Natural killer cell treated with Interleukin-12 subunit alpha and Interleukin-12 subunit beta and Interleukin-15 and Interleukin-18, amount 100 ng/mL, for 72 hours (primary cell): ENCODE data around the gene FNDC10. TPM values are rescaled to one million over a fixed set of nuclear protein-coding genes. Genes with fewer than 3 reads are reported as not detected.

Experiments used
- ATAC-seq, 2 donors: fragments of 150-1000 bp; cut with Tn5 transposase in 1 of 2; sonication (Bioruptor Pico), chemical (Tn5 transposase) in 1 of 2; 2 replicates each; pipeline ENCODE4 v1.10.0; 2021
- DNase-seq: peaks from one replicate; pipeline ENCODE4 v3.0.0; 2022; ENCODE audit warnings: low spot score
- H3K27ac Mint-ChIP-seq, 2 donors: 1 replicate in 1 of 2; 2 replicates in 1 of 2; pipeline ENCODE4 v1.8.0; 2022; ENCODE audit warnings: mixed read lengths in 2 of 2, mild to moderate bottlenecking in 1 of 2, moderate library complexity in 1 of 2
- H3K27me3 Mint-ChIP-seq, 2 donors: 1 replicate in 1 of 2; 2 replicates in 1 of 2; pipeline ENCODE4 v1.8.0; 2022; ENCODE audit warnings: mixed read lengths in 2 of 2
- H3K36me3 Mint-ChIP-seq: one replicate; pipeline ENCODE4 v1.8.0; 2022; ENCODE audit warnings: mixed read lengths
- H3K4me1 Mint-ChIP-seq, 2 donors: 1 replicate in 1 of 2; 2 replicates in 1 of 2; pipeline ENCODE4 v1.8.0; 2022; ENCODE audit warnings: low read depth in 2 of 2, mixed read lengths in 2 of 2, mild to moderate bottlenecking in 1 of 2
- H3K4me3 Mint-ChIP-seq: one replicate; pipeline ENCODE4 v1.8.0; 2022; ENCODE audit warnings: mixed read lengths
- H3K9me3 Mint-ChIP-seq: 2 replicates; pipeline ENCODE4 v1.8.0; 2022; ENCODE audit warnings: mixed read lengths
- total RNA-seq, 2 donors: library from RNA; stranded (reverse); gene quantifications; one replicate each; pipeline ENCODE4 v1.2.3, GENCODE V29; 2022

Gene FNDC10
- total RNA-seq, 2 donors from 2014 or later, result 0.81 to 2.4 TPM

DNA sequence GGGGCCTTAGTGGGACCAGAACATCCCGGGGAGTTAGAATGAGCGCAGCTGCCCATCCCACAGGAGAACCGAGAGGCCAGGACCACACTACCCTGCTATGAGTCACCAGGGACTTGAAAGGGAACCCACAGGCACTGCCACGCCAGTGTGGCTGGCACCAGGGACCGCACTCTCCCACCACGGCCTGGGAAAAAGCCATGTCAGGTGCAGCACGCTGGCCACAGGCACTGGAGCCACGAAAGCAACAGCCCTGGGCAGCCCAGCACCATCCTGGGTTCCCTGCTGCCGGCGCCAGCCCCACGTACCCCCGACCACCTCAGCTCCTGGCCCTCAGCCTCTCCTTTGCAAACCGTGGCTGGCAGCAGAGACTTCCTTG, 45.4 kb downstream of the FNDC10 start:
- no peaks in the 10 kb centered on the region for H3K27me3 Mint-ChIP-seq
- no peaks in the 10 kb centered on the region for H3K9me3 Mint-ChIP-seq
- DNase-seq, result no peak
- no peak for ATAC-seq
- no peak overlapping the region for H3K27ac Mint-ChIP-seq
- peaks cover 6 to 17% of the 10 kb centered on the region in 2 donors for H3K4me1 Mint-ChIP-seq
- no peaks in the 10 kb centered on the region for H3K36me3 Mint-ChIP-seq
- H3K4me3 Mint-ChIP-seq, result no peak overlapping the region

- ATAC-seq, result no peak
Observed at GRCh38 chr1:1553821-1554494, 46.0 kb downstream of the FNDC10 start.

DNA sequence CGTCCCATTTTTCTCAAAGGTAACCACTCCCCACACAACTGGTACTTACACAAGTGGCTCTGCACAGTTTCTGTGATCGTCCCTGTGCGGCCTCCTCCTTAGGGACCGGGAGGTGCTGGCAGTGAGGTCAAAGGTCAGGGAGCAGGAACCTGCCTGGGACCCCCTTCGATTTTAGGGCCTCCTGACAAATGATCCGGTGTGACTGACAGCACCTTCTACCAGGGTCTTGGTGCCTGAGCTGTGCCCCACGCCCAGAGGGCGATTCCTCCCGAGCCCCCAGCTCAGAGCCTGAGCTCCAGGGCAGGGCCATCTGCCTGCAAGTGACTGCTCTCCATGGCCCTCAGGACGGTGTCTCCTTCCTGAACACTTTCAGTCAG, 47.7 kb downstream of the FNDC10 start:
- Mint-ChIP-seq H3K27ac (no peak overlapping the region), H3K9me3 (no peaks in the 10 kb centered on the region), H3K27me3 (no peaks in the 10 kb centered on the region), H3K36me3 (no peaks in the 10 kb centered on the region), H3K4me1 (peaks cover 6 to 13% of the 10 kb centered on the region in 2 donors), H3K4me3 (no peak overlapping the region)
- ATAC-seq (no peak), DNase-seq (no peak)

More at GRCh38 chr1:1553821-1554494, 46.0 kb downstream of the FNDC10 start:
- Mint-ChIP-seq H3K27me3 (no peaks in the 10 kb centered on the region), H3K36me3 (no peaks in the 10 kb centered on the region), H3K27ac (peak overlapping the region in 1 of 2 donors; percentile 21), H3K9me3 (no peaks in the 10 kb centered on the region), H3K4me3 (no peak overlapping the region), H3K4me1 (peaks cover 6 to 17% of the 10 kb centered on the region in 2 donors)
- DNase-seq, result no peak

- Mint-ChIP-seq H3K27me3 (no peaks in the 10 kb centered on the region), H3K9me3 (no peaks in the 10 kb centered on the region), H3K36me3 (no peaks in the 10 kb centered on the region), H3K4me3 (no peak overlapping the region), H3K4me1 (peaks cover 6 to 13% of the 10 kb centered on the region in 2 donors), H3K27ac (no peak overlapping the region)
- no peak for ATAC-seq
- DNase-seq, result no peak
Observed at GRCh38 chr1:1551524-1552262, 48.2 kb downstream of the FNDC10 start.

GRCh38 chr1:1550591-1551432, 49.1 kb downstream of the FNDC10 start:
- no peak overlapping the region for H3K4me3 Mint-ChIP-seq
- no peak for DNase-seq
- H3K36me3 Mint-ChIP-seq, result no peaks in the 10 kb centered on the region
- no peaks in the 10 kb centered on the region for H3K27me3 Mint-ChIP-seq
- H3K4me1 Mint-ChIP-seq, result peaks cover 6 to 13% of the 10 kb centered on the region in 2 donors
- ATAC-seq, result peak in 1 of 2 donors; percentile 24
- no peaks in the 10 kb centered on the region for H3K9me3 Mint-ChIP-seq
- H3K27ac Mint-ChIP-seq, result no peak overlapping the region

- no peak for DNase-seq
- Mint-ChIP-seq H3K4me1 (peaks cover 4 to 10% of the 10 kb centered on the region in 2 donors), H3K36me3 (no peaks in the 10 kb centered on the region), H3K4me3 (no peak overlapping the region), H3K9me3 (no peaks in the 10 kb centered on the region), H3K27ac (no peak overlapping the region), H3K27me3 (no peaks in the 10 kb centered on the region)
- no peak for ATAC-seq
Observed at GRCh38 chr1:1550087-1550486, 49.8 kb downstream of the FNDC10 start.

DNA sequence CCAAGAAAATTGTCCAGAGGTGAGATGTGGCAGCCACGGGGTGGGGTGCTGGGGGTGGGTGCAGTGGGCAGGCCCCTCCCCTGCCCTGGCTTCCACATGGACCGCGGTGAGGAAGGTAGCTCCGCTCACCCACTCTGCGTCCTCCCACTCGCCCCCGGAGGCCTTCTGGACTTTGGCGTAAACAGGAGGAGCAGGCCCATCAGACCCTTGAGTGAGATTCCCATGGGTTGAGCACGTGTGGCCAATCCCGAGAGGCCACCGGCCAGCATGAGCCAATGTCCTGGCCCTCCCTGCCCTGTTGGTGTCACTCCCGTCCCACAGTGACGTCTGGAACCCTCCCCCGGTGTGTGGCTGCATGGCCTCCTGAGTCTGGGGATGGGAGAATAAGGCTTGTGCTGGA, 51.3 kb downstream of the FNDC10 start:
- ATAC-seq, result no peak
- DNase-seq, result no peak
- H3K27me3 Mint-ChIP-seq, result no peaks in the 10 kb centered on the region

More for the DNA sequence above, 51.3 kb downstream of the FNDC10 start:
- Mint-ChIP-seq H3K27ac (no peak overlapping the region), H3K9me3 (no peaks in the 10 kb centered on the region), H3K4me1 (peaks cover 0 to 4% of the 10 kb centered on the region in 2 donors), H3K36me3 (no peaks in the 10 kb centered on the region), H3K4me3 (no peak overlapping the region)

Other genes with a start within 250 kb of the FNDC10 start
- gene MXRA8, start 241.6 kb downstream of the FNDC10 start, total RNA-seq, result not detected
- 100 to 1,000 TPM; 106 to 216 TPM for gene AURKAIP1, start 224.9 kb downstream of the FNDC10 start, total RNA-seq
- 100 to 1,000 TPM; 124 to 196 TPM for gene CCNL2, start 200.8 kb downstream of the FNDC10 start, total RNA-seq
- gene MRPL20, start 192.8 kb downstream of the FNDC10 start, total RNA-seq, result 100 to 1,000 TPM; 138 to 175 TPM
- gene ANKRD65, start 178.9 kb downstream of the FNDC10 start, total RNA-seq, result not detected
- gene VWA1, start 164.4 kb downstream of the FNDC10 start, total RNA-seq, result 1 to 10 TPM; 1.3 to 7.7 TPM
- 1 to 10 TPM in 1 of 2 donors, under 1 TPM in 1; 0.17 to 1.7 TPM for gene ATAD3C, start 150.4 kb downstream of the FNDC10 start, total RNA-seq
- gene ATAD3B, start 128.4 kb downstream of the FNDC10 start, total RNA-seq, result 100 to 1,000 TPM in 1 of 2 donors, 10 to 100 TPM in 1; 56.6 to 126 TPM
- gene ATAD3A, start 88.0 kb downstream of the FNDC10 start, total RNA-seq, result 100 to 1,000 TPM in 1 of 2 donors, 10 to 100 TPM in 1; 52.7 to 126 TPM
- 1 to 10 TPM in 1 of 2 donors, not detected in 1; 1.6 TPM for gene TMEM240, start 59.5 kb downstream of the FNDC10 start, total RNA-seq
- 100 to 1,000 TPM in 1 of 2 donors, 10 to 100 TPM in 1; 97.6 to 146 TPM for gene SSU72, start 25.3 kb downstream of the FNDC10 start, total RNA-seq
- 10 to 100 TPM; 29.3 to 43.5 TPM for gene MIB2, start 15.4 kb upstream of the FNDC10 start, total RNA-seq
- 1 to 10 TPM; 4.9 to 6.1 TPM for gene MMP23B, start 32.0 kb upstream of the FNDC10 start, total RNA-seq
- 10 to 100 TPM; 37.2 to 51.7 TPM for gene CDK11B, start 58.9 kb upstream of the FNDC10 start, total RNA-seq
- gene SLC35E2B, start 92.7 kb upstream of the FNDC10 start, total RNA-seq, result 10 to 100 TPM; 32.8 to 34.6 TPM
- gene CDK11A, start 124.2 kb upstream of the FNDC10 start, total RNA-seq, result 100 to 1,000 TPM in 1 of 2 donors, 10 to 100 TPM in 1; 75.9 to 129 TPM
- gene NADK, start 178.3 kb upstream of the FNDC10 start, total RNA-seq, result 100 to 1,000 TPM in 1 of 2 donors, 10 to 100 TPM in 1; 89.1 to 145 TPM